ENCODE results near the gene CUEDC2.
A peak's percentile ranks its signal among the peaks of the same experiment; 100 is the strongest.

Gene CUEDC2

GRCh38 chr10:102424916-102425315, 7.5 kb downstream of the CUEDC2 start:
- Histone ChIP-seq H3K4me3 (no peak overlapping the region), H3K4me1 (peaks cover 11% of the 10 kb centered on the region; the same call in 1 of the 2 replicates), H3K36me3 (replicated peaks) (peaks cover 20% of the 10 kb centered on the region), H3K27me3 (ENCODE audit: low read depth) (no peaks in the 10 kb centered on the region), H3K9me3 (no peaks in the 10 kb centered on the region)
- in situ Hi-C loops (cut with MboI; ENCODE audit: low sequenced_read_pairs): no loop called here
- no peak for DNase-seq (ENCODE audit: low spot score in 2 of 2)

- Histone ChIP-seq H3K9me3 (no peaks in the 10 kb centered on the region), H3K4me1 (peaks cover 17% of the 10 kb centered on the region), H3K27me3 (ENCODE audit: low read depth) (no peaks in the 10 kb centered on the region), H3K4me3 (no peak overlapping the region), H3K36me3 (replicated peaks) (peaks cover 20% of the 10 kb centered on the region)
- in situ Hi-C loops (cut with MboI; ENCODE audit: low sequenced_read_pairs): no loop called here
- no peak for DNase-seq (ENCODE audit: low spot score in 2 of 2)
These were observed 8.2 kb downstream of the CUEDC2 start for GRCh38 chr10:102424145-102424544.

- H3K9me3 ChIP-seq: no peaks in the 10 kb centered on the region
- H3K4me1 ChIP-seq: peaks cover 19% of the 10 kb centered on the region
- in situ Hi-C loops (cut with MboI; ENCODE audit: low sequenced_read_pairs): no loop called here
- no peak for DNase-seq (ENCODE audit: low spot score in 2 of 2)
- peaks cover 20% of the 10 kb centered on the region for H3K36me3 ChIP-seq (replicated peaks)
- no peaks in the 10 kb centered on the region for H3K27me3 ChIP-seq (ENCODE audit: low read depth)
- H3K4me3 ChIP-seq: no peak overlapping the region
These were observed 8.9 kb downstream of the CUEDC2 start for GRCh38 chr10:102423372-102423968.

- H3K27me3 ChIP-seq (ENCODE audit: low read depth): no peaks in the 10 kb centered on the region
These were observed 9.7 kb downstream of the CUEDC2 start for GRCh38 chr10:102422545-102423129.

GRCh38 chr10:102421757-102422512, 10.4 kb downstream of the CUEDC2 start:
- Histone ChIP-seq H3K4me1 (peaks cover 19% of the 10 kb centered on the region), H3K4me3 (peak overlapping the region; percentile 81), H3K27me3 (ENCODE audit: low read depth) (no peaks in the 10 kb centered on the region), H3K9me3 (no peaks in the 10 kb centered on the region), H3K36me3 (replicated peaks) (peaks cover 20% of the 10 kb centered on the region)
- DNase-seq (ENCODE audit: low spot score in 2 of 2): peak in 1 of 2 experiments; percentile 50
- in situ Hi-C loops (cut with MboI; ENCODE audit: low sequenced_read_pairs): no loop called here

More at GRCh38 chr10:102422545-102423129, 9.7 kb downstream of the CUEDC2 start:
- Histone ChIP-seq H3K4me3 (peak overlapping the region; percentile 81), H3K36me3 (replicated peaks) (peaks cover 20% of the 10 kb centered on the region), H3K4me1 (peaks cover 19% of the 10 kb centered on the region), H3K9me3 (no peaks in the 10 kb centered on the region)
- peak; percentile 87 to 92 for DNase-seq (ENCODE audit: low spot score in 2 of 2)
- in situ Hi-C loops (cut with MboI; ENCODE audit: low sequenced_read_pairs): no loop called here

DNA sequence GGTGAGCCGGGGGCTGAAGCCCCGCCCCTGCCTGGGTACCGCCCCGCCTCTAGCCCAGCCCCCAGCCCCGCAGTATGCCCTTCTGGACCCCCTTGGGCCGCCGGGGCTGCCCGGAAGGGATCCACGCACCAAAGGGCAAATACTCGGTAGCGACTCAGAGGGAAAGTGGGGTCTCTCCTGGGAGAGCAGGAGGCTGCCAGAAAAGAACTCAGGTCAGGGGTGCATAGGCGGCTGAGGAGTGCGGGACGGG, 10.9 kb downstream of the CUEDC2 start:
- peak overlapping the region; percentile 81 for H3K4me3 ChIP-seq
- DNase-seq (ENCODE audit: low spot score in 2 of 2): no peak
- in situ Hi-C loops (cut with MboI; ENCODE audit: low sequenced_read_pairs): no loop called here
- no peaks in the 10 kb centered on the region for H3K27me3 ChIP-seq (ENCODE audit: low read depth)
- no peaks in the 10 kb centered on the region for H3K9me3 ChIP-seq
- peaks cover 19% of the 10 kb centered on the region for H3K4me1 ChIP-seq
- peaks cover 20% of the 10 kb centered on the region for H3K36me3 ChIP-seq (replicated peaks)

GRCh38 chr10:102420714-102421506, 11.5 kb downstream of the CUEDC2 start, which contains the start of gene FBXL15:
Gene FBXL15 (plus strand): TSS chr10:102420836. CDS start chr10:102421130, 294 bp downstream.
- H3K9me3 ChIP-seq: no peaks in the 10 kb centered on the region
- H3K4me1 ChIP-seq: peaks cover 19% of the 10 kb centered on the region
- H3K36me3 ChIP-seq (replicated peaks): peaks cover 20% of the 10 kb centered on the region
- H3K27me3 ChIP-seq (ENCODE audit: low read depth): no peaks in the 10 kb centered on the region
- in situ Hi-C loops (cut with MboI; ENCODE audit: low sequenced_read_pairs): no loop called here
- DNase-seq (ENCODE audit: low spot score in 2 of 2): peak; percentile 92 to 98
- H3K4me3 ChIP-seq: peak within 1 kb of the TSS; percentile 81

DNA sequence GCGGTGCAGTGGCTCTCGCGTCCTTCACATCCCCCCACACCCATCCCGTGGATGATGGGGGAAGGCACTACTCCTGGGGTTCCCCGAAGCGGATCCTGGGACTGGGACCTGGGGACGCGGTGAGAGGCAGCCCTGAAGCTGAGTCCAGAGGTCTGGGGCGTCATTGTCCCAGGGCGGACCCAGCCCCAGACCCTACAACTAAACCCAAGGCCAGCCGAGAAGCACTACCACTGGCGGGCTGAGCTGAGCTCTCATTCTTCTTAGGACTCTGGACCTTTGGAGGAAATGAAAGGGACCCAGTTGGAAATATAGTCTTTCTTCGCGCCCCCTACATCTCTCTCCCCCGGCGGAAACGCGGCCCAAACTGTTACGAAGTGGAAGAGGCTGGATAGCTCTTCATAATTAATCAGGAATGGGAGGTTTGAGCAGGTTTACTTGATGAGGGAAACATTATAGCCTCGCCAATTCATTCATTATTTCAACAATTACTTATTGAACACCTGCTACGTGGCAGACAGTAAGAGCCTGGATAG, 12.1 kb downstream of the CUEDC2 start:
- no peaks in the 10 kb centered on the region for H3K27me3 ChIP-seq (ENCODE audit: low read depth)
- H3K9me3 ChIP-seq: no peaks in the 10 kb centered on the region
- peak overlapping the region; percentile 81 for H3K4me3 ChIP-seq
- DNase-seq (ENCODE audit: low spot score in 2 of 2): no peak
- H3K36me3 ChIP-seq (replicated peaks): peaks cover 20% of the 10 kb centered on the region
- H3K4me1 ChIP-seq: peaks cover 19% of the 10 kb centered on the region
- in situ Hi-C loops (cut with MboI; ENCODE audit: low sequenced_read_pairs): no loop called here

DNA sequence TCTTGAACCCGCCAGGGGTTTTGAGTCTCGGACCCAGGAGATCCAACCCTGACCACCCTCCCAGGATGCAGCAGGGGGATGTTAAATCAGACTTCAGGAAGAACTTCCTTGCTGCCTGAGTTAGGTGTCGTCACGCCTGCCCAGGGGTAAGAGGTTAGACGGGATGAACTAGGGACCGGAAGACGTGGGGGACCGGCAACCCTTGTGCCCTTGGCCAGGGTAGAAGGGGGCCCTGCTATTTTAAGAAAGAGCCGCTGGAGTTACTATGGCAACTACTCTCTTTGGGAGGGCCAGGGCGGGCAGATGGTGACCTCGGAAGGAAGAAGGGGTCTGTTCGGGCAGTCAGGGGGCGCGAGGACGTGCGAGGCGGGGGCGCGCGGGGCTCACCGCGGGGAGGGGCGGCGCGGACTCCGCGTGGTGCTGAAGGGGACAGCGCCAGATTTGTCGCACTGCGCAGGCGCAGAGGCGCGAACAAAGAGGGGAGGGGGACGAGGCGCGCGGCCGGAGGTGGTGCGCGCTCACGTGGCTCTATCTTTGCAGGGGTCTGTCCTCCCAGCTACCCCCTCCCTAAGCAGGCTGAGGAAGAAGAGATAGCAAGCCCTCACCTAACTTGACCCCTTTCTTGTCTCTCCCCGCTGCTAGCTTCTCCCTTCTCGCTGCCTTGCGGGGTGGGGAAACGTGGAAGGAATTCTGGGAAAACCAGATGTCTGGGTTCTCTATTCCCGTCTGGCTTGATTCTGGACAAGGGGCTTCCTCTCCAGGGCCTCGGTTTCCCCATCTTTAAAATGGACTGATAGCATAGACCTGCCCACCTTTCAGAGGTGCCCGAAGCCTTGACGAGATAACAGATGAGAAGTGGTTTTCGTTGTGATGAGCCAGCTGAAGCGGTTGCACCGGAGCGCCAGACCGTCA, 12.8 kb downstream of the CUEDC2 start:
- in situ Hi-C loops (cut with MboI; ENCODE audit: low sequenced_read_pairs): no loop called here
- H3K9me3 ChIP-seq: no peaks in the 10 kb centered on the region
- peaks cover 19% of the 10 kb centered on the region for H3K4me1 ChIP-seq
- DNase-seq (ENCODE audit: low spot score in 2 of 2): peak in 1 of 2 experiments; percentile 82
- peaks cover 15% of the 10 kb centered on the region for H3K36me3 ChIP-seq (replicated peaks)
- peak overlapping the region; percentile 81 for H3K4me3 ChIP-seq
- no peaks in the 10 kb centered on the region for H3K27me3 ChIP-seq (ENCODE audit: low read depth)

DNA sequence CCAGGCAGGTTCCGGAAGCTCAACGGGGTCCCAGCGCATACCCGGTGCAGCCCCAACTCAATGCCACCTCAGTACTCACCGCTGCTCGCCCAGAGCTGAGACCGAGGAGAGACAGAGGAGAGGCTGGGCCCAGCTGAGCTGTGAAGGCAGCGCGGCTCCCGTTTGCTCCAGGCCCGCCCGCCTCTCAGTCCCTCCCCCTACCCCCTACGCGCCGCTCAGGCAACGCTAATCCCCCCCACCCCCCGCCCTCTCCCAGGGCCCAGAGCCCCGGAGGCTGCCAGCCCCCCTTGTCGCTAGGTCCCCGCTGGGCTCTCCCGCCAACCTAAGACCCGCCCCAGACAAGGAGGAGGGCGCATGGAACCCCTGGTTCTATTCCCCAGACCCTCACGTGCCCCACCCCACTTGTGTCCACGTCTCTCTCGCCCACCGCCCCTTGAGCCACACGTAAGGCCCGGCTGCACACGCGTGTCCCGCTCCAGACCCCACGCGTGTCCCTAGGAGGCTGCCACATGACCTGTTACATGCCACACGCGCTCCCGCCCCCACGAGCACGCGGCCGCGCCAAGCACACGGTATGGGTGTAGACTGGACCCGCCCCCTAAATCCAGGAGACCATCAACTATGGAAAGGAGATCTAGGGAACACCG, 13.6 kb downstream of the CUEDC2 start, which contains the start of gene PSD:
TSS of gene PSD (minus strand) at position 164 of the 647 bp plus-strand sequence. CDS start 1,747 bp downstream, outside the sequence.
- Histone ChIP-seq H3K4me1 (peaks cover 19% of the 10 kb centered on the region), H3K36me3 (replicated peaks) (peaks cover 10% of the 10 kb centered on the region), H3K4me3 (peak within 1 kb of the TSS; percentile 81), H3K27me3 (ENCODE audit: low read depth) (no peaks in the 10 kb centered on the region), H3K9me3 (no peaks in the 10 kb centered on the region)
- in situ Hi-C loops (cut with MboI; ENCODE audit: low sequenced_read_pairs): no loop called here
- peak in 1 of 2 experiments; percentile 43 for DNase-seq (ENCODE audit: low spot score in 2 of 2)

GRCh38 chr10:102416695-102417094, 15.7 kb downstream of the CUEDC2 start:
- H3K36me3 ChIP-seq (replicated peaks): no peaks in the 10 kb centered on the region
- in situ Hi-C loops (cut with MboI; ENCODE audit: low sequenced_read_pairs): no loop called here
- H3K27me3 ChIP-seq (ENCODE audit: low read depth): peaks cover 14% of the 10 kb centered on the region
- H3K4me3 ChIP-seq: no peak overlapping the region
- no peak for DNase-seq (ENCODE audit: low spot score in 2 of 2)
- no peaks in the 10 kb centered on the region for H3K9me3 ChIP-seq
- H3K4me1 ChIP-seq: peaks cover 10% of the 10 kb centered on the region

- Histone ChIP-seq H3K27me3 (ENCODE audit: low read depth) (peaks cover 18% of the 10 kb centered on the region), H3K4me3 (no peak overlapping the region), H3K36me3 (replicated peaks) (no peaks in the 10 kb centered on the region), H3K9me3 (no peaks in the 10 kb centered on the region), H3K4me1 (peaks cover 10% of the 10 kb centered on the region)
- no peak for DNase-seq (ENCODE audit: low spot score in 2 of 2)
- in situ Hi-C loops (cut with MboI; ENCODE audit: low sequenced_read_pairs): no loop called here
These were observed 16.1 kb downstream of the CUEDC2 start for GRCh38 chr10:102416283-102416682.
